A549 (cell line): ENCODE results near the gene MED12L.

Source experiments
- BHLHE40 ChIP-seq: IDR thresholded peaks from 2 replicates; pipeline ENCODE4 v1.6.1; 2012; ENCODE audit warnings: low read depth, low read length, inconsistent platforms
- CEBPB ChIP-seq, 2 experiments: fragments of >200 bp in 1 of 2; sonication (Bioruptor Twin) in 1 of 2; formaldehyde crosslinking in 1 of 2; IDR thresholded peaks; 2 replicates each; pipeline ENCODE4 v1.6.1; 2012 to 2016
- CHD2 ChIP-seq: fragments of 150-350 bp; IDR thresholded peaks from 2 replicates; pipeline ENCODE4 v1.6.1; 2014; ENCODE audit warnings: low read length; ENCODE audit not compliant: partially characterized antibody
- CHD4 ChIP-seq: fragments of 200-600 bp; sonication (generic); IDR thresholded peaks from 2 replicates; pipeline ENCODE4 v1.6.1; 2016; ENCODE audit warnings: antibody characterized with exemption, mild to moderate bottlenecking, borderline replicate concordance
- CTCF ChIP-seq: fragments of >200 bp; sonication (Bioruptor Twin); formaldehyde crosslinking; IDR thresholded peaks from 3 replicates; pipeline ENCODE4 v1.5.1; 2016
- EHMT2 ChIP-seq: fragments of 200-600 bp; sonication (generic); IDR thresholded peaks from 2 replicates; pipeline ENCODE4 v1.6.1; 2016; ENCODE audit warnings: antibody characterized with exemption, low read depth, mild to moderate bottlenecking, moderate library complexity
- EP300 ChIP-seq, 2 experiments: fragments of >200 bp; sonication (Bioruptor Twin); formaldehyde crosslinking; IDR thresholded peaks; 2 replicates in 1 of 2; 3 replicates in 1 of 2; pipeline ENCODE4 v1.6.1; 2016 to 2017
- ESRRA ChIP-seq: fragments of 150-350 bp; IDR thresholded peaks from 2 replicates; pipeline ENCODE4 v1.6.1; 2014; ENCODE audit warnings: mild to moderate bottlenecking, low read length, borderline replicate concordance
- HOXA7 ChIP-seq: fragments of 250-450 bp; sonication (Bioruptor Pico); IDR thresholded peaks from 2 replicates; pipeline ENCODE4 v1.5.0; 2020; ENCODE audit warnings: mild to moderate bottlenecking, moderate library complexity
- JUNB ChIP-seq: fragments of >200 bp; sonication (Bioruptor Twin); formaldehyde crosslinking; IDR thresholded peaks from 2 replicates; pipeline ENCODE4 v1.6.1; 2016
- MAX ChIP-seq: IDR thresholded peaks from 2 replicates; pipeline ENCODE4 v1.6.1; 2012
- PHF8 ChIP-seq: fragments of 200-600 bp; sonication (generic); IDR thresholded peaks from 2 replicates; pipeline ENCODE4 v1.6.1; 2016; ENCODE audit warnings: low read depth, mild to moderate bottlenecking, antibody characterized with exemption, moderate library complexity, borderline replicate concordance
- POLR2A ChIP-seq: IDR thresholded peaks from 2 replicates; pipeline ENCODE4 v1.6.1; 2012; ENCODE audit warnings: mild to moderate bottlenecking, low read length
- RAD21 ChIP-seq, 2 experiments: fragments of >200 bp in 1 of 2; sonication (Bioruptor Twin) in 1 of 2; formaldehyde crosslinking in 1 of 2; IDR thresholded peaks in 1 of 2; conservative IDR thresholded peaks in 1 of 2; 2 replicates in 1 of 2; 3 replicates in 1 of 2; pipeline ENCODE4 v1.6.1; 2012 to 2018; ENCODE audit warnings: inconsistent platforms in 1 of 2

GRCh38 chr3:151085889-151086483, 522 bp downstream of the MED12L start:
- TF ChIP-seq CTCF (no peak), CEBPB (IDR thresholded peaks at IDR 0.05) (no peak), MAX (no peak), ESRRA (no peak), RAD21 (conservative IDR thresholded peaks at IDR 0.05 in 1 of 2, IDR thresholded peaks at IDR 0.05 in 1 of 2) (no peak), CHD2 (no peak), JUNB (no peak), EHMT2 (no peak), EP300 (IDR thresholded peaks at IDR 0.05) (no peak), BHLHE40 (no peak), PHF8 (no peak), CHD4 (no peak), POLR2A (no peak), HOXA7 (no peak)
